Adrenal gland (tissue), 12 donors: Measurements from ENCODE around the gene SYNDIG1. TPM values are rescaled to one million over a fixed set of nuclear protein-coding genes. Genes with fewer than 3 reads are reported as not detected.

Source experiments
- DNase-seq, 7 donors: peaks; one replicate each; pipeline ENCODE4 v3.0.0-alpha.2; 2019 to 2020
- H3K27ac ChIP-seq, 5 donors: fragments of 200-600 bp; sonication (generic) in 4 of 5; 1 replicate in 3 of 5; 2 replicates in 2 of 5; pipeline versions ENCODE4 v1.5.1 to v1.8.0; 2016 to 2020; ENCODE audit warnings: mild to moderate bottlenecking in 1 of 5
- H3K27me3 ChIP-seq: fragments of 200-600 bp; 2 replicates; pipeline ENCODE4 v1.8.0; 2021
- H3K36me3 ChIP-seq, 2 donors: fragments of 200-600 bp; replicated peaks in 1 of 2; 1 replicate in 1 of 2; 2 replicates in 1 of 2; pipeline versions ENCODE4 v1.5.1 to v1.8.0; 2018 to 2022
- H3K4me1 ChIP-seq, 2 donors: fragments of 200-600 bp; replicated peaks in 1 of 2; 1 replicate in 1 of 2; 2 replicates in 1 of 2; pipeline versions ENCODE4 v1.5.1 to v1.8.0; 2018 to 2021
- H3K4me3 ChIP-seq, 4 donors: fragments of 200-600 bp; sonication (generic) in 3 of 4; one replicate each; pipeline ENCODE4 v1.5.1; 2016 to 2018
- H3K9me3 ChIP-seq, 3 donors: fragments of 200-600 bp; sonication (generic) in 1 of 3; replicated peaks in 1 of 3; 1 replicate in 2 of 3; 2 replicates in 1 of 3; pipeline versions ENCODE4 v1.5.1 to v1.8.0; 2016 to 2021
- POLR2A ChIP-seq, 2 donors: fragments of 450-650 bp; IDR thresholded peaks; one replicate each; pipeline ENCODE4 v1.6.1; 2017; ENCODE audit warnings: antibody characterized with exemption in 2 of 2, mild to moderate bottlenecking in 2 of 2, moderate library complexity in 1 of 2
- WGBS, 4 donors: extraction: QIAGEN DNeasy Blood & Tissue Kit in 2 of 4; methylation state at CpG; one replicate each; pipeline versions ENCODE4 v1.1.5 to v1.1.7; 2013 to 2017; 5-methylcytosine and 5-hydroxymethylcytosine counted together
- intact Hi-C, 2 donors: fragments of 100-400 bp; cut with DNase I; formaldehyde crosslinking; loops; one replicate each; pipeline versions ENCODE4 v1.14.1 to v1.15.0; 2022 to 2023
- polyA plus RNA-seq, 3 donors: library from polyadenylated mRNA; stranded (reverse); fragments of 200-250 nt in 2 of 3; fragments of 350-450 nt in 1 of 3; fragmentation: Illumina TruSeq in 1 of 3; extraction: RNeasy Lipid Tissue Mini Kit (QIAGEN cat#74804) in 1 of 3; gene quantifications; one replicate each; pipeline ENCODE4 v1.2.3, GENCODE V29; 2013 to 2014
- total RNA-seq, 9 donors: library from RNA; depleted of rRNA in 4 of 9; stranded (reverse); fragments of >200 nt in 4 of 9; fragments of 120-200 nt in 1 of 9; fragmentation: NEBNext Ultra II Directional in 1 of 9; extraction: Animal tissue kit (Norgen Biotek cat#: 25700) in 1 of 9; gene quantifications; one replicate each; pipeline versions ENCODE4 v1.1.0 to v1.2.4, GENCODE V29; 2013 to 2023
- TF ChIP-seq, protein P1 (sequence below), 6 experiments: fragments of 450-650 bp in 4 of 6; fragments of 200-600 bp in 2 of 6; sonication (generic) in 1 of 6; IDR thresholded peaks; 1 replicate in 5 of 6; 2 replicates in 1 of 6; pipeline versions ENCODE4 v1.5.1 to v1.8.0; 2016 to 2021; ENCODE audit warnings: antibody characterized with exemption in 6 of 6, mild to moderate bottlenecking in 2 of 6, moderate library complexity in 1 of 6
- donor health status: healthy with polysubstance abuse.
- donor health status: Bipolar disorder and iron deficiency.
- donor health status: DM: yes; HTN: yes; CAD: no.
- donor health status: DM: no; HTN: no; CAD: no.
- donor health status: DM: no; HTN: no; CAD: no.
- donor health status: DM: yes; HTN: yes; CAD: no.

The SYNDIG1 gene
- total and polyA plus RNA-seq, 12 donors: 0.26 to 3.6 (median 0.76) TPM

DNA sequence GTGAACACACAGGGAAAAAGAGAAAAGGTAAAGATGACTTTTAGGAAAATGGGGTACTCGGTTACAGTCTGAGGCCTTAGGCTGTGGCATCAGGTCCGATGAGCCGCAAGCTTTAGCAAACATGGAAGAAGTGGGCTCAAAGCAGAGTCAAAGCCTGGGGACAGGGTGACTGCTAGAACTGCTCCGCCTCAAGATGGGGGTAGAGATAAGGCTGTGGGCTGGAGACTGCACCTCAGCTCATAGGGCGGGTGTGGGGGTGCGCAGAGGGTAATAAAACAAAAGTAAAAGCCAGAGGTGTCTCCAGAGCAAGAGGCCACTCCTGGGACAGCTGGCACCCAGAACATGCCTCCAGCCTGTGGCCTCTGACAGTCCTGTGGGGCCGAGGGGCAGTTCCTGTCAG, 21.3 kb upstream of the SYNDIG1 start:
- TF ChIP-seq, protein P1, sequence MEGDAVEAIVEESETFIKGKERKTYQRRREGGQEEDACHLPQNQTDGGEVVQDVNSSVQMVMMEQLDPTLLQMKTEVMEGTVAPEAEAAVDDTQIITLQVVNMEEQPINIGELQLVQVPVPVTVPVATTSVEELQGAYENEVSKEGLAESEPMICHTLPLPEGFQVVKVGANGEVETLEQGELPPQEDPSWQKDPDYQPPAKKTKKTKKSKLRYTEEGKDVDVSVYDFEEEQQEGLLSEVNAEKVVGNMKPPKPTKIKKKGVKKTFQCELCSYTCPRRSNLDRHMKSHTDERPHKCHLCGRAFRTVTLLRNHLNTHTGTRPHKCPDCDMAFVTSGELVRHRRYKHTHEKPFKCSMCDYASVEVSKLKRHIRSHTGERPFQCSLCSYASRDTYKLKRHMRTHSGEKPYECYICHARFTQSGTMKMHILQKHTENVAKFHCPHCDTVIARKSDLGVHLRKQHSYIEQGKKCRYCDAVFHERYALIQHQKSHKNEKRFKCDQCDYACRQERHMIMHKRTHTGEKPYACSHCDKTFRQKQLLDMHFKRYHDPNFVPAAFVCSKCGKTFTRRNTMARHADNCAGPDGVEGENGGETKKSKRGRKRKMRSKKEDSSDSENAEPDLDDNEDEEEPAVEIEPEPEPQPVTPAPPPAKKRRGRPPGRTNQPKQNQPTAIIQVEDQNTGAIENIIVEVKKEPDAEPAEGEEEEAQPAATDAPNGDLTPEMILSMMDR (IDR thresholded peaks at IDR 0.05): no peak
- TF ChIP-seq POLR2A (IDR thresholded peaks at IDR 0.05): no peak
- WGBS, 4 donors: 77 to 83% (median 78%) methylated on average over 7 of the region's 7 CpGs
- Histone ChIP-seq H3K27ac (no peak overlapping the region), H3K36me3 (no peaks in the 10 kb centered on the region), H3K4me3 (no peak overlapping the region), H3K27me3 (no peaks in the 10 kb centered on the region), H3K9me3 (no peaks in the 10 kb centered on the region), H3K4me1 (no peaks in the 10 kb centered on the region)
- intact Hi-C loops: no loop called here
- no peak for DNase-seq

DNA sequence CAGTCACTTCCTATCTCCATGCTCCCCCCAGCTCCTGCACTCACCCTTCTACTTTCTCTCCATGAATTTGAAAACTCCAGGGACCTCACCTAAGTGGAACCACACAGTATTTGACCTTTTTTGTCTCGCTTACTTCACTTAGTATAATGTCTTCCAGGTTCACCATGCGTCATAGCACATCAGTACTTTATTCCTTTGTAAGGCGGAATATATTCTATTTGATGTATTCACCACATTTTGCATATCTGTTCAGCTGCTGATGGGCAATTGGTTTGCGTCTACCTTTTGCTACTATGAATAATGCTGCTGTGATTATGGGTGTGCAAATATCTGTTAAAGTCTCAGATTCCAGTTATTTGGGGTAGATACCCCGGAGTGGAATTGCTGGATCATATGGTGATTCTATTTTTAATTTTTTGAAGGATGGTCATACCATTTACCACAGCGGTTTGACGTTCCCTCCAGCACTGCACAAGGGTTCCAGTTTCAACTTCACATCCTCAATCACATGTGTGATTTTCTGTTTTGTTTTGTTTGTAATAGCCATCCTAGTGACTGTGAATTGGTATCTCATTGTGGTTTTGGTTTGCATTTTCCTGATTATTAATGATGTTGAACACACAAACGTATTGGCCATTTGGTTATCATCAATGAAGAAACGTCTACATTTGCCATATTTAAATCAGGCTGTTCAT, 20.3 kb upstream of the SYNDIG1 start:
- WGBS, 4 donors: 66 to 84% (median 78%) methylated on average over 9 of the region's 9 CpGs
- TF ChIP-seq POLR2A (IDR thresholded peaks at IDR 0.05): no peak
- TF ChIP-seq, protein P1 (IDR thresholded peaks at IDR 0.05): no peak
- no peak for DNase-seq
- no peak overlapping the region for H3K4me3 ChIP-seq
- no peaks in the 10 kb centered on the region for H3K4me1 ChIP-seq
- no peaks in the 10 kb centered on the region for H3K27me3 ChIP-seq
- no peaks in the 10 kb centered on the region for H3K36me3 ChIP-seq
- no peak overlapping the region for H3K27ac ChIP-seq
- no peaks in the 10 kb centered on the region for H3K9me3 ChIP-seq
- intact Hi-C loops: no loop called here

DNA sequence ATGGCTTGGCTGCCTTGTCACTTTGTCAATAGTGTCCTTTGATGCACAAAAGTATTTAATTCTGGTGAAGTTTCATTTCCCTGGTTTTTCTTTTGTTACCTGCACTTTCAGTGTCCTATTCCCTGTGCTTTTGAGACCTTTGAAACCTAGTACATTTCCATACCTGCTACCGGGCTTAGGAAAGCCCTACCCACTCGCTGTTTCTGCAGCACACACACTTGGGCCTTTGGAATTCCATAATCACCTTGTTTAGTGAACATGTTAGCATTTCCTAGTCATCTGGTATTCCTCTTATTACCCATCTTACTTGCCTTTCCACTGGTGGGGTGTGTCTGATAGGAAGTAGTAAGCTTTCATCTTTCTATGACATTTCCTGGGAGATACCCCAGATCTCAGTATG, 19.3 kb upstream of the SYNDIG1 start:
- Histone ChIP-seq H3K4me1 (no peaks in the 10 kb centered on the region), H3K9me3 (no peaks in the 10 kb centered on the region), H3K36me3 (no peaks in the 10 kb centered on the region), H3K27me3 (no peaks in the 10 kb centered on the region), H3K27ac (no peak overlapping the region), H3K4me3 (no peak overlapping the region)
- 77 to 96% (median 87%) methylated on average over 2 of the region's 2 CpGs for WGBS, 4 donors
- intact Hi-C loops: no loop called here
- TF ChIP-seq, protein P1 (IDR thresholded peaks at IDR 0.05): no peak
- no peak for TF ChIP-seq POLR2A (IDR thresholded peaks at IDR 0.05)
- no peak for DNase-seq

DNA sequence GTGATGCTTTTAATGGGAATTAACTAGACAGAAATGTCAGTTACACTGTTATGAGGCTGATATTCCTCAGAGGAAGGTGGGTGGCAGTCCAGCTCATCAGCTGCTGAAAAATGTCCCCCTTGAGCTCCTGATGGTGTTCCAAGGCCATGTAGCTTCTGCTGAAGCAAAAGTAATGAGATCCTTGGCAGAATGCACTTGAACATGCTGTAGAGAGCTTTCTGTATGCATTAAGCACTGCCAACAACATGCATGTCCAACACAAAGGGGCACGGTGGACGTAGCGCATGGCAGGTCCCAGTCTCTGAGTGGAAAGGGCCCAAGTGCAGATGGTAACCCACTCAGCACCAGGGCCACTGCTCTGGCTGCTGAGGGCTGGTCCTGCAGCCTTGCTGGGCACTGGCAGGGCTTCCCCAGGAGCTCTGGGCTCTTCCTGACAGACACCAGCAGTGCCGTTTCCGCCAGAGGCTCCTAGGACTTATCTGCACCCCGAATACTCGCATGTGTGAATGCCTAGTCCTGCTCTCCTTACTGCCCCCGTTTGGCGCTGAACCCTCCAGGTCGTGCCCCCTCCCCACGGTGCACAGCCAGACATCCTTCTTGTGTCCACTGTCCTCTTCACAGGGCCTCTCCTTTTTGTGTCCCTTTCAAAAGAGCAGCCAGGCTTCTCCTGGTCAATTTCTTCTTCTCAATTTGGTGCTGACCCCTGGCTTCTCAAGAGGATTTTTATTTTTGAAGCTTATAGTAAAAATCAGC, 18.6 kb upstream of the SYNDIG1 start:
- H3K36me3 ChIP-seq: no peaks in the 10 kb centered on the region
- no peaks in the 10 kb centered on the region for H3K27me3 ChIP-seq
- intact Hi-C loops: no loop called here
- no peak overlapping the region for H3K27ac ChIP-seq
- 68 to 83% (median 71%) methylated on average over 8 to 11 of the region's 11 CpGs for WGBS, 4 donors
- no peaks in the 10 kb centered on the region for H3K4me1 ChIP-seq
- TF ChIP-seq POLR2A (IDR thresholded peaks at IDR 0.05): no peak
- TF ChIP-seq, protein P1 (IDR thresholded peaks at IDR 0.05): no peak
- no peak for DNase-seq
- H3K9me3 ChIP-seq: no peaks in the 10 kb centered on the region
- no peak overlapping the region for H3K4me3 ChIP-seq
